Thyroid gland (tissue), 4 donors: Measurements from ENCODE around the gene BARD1. TPM values are rescaled to one million over a fixed set of nuclear protein-coding genes. Genes with fewer than 3 reads are reported as not detected.
"Not testable (repeated sequence)": the region's sequence is repeated elsewhere in the genome, so short reads cannot be mapped to it uniquely, and the experiment has no call there.

Experiments
- DNase-seq, 2 donors: peaks; one replicate each; pipeline ENCODE4 v3.0.0-alpha.2; 2019
- H3K27ac ChIP-seq, 3 donors: fragments of 200-600 bp; sonication (generic); 1 replicate in 2 of 3; 2 replicates in 1 of 3; pipeline ENCODE4 v1.5.1; 2016 to 2019; ENCODE audit warnings: mild to moderate bottlenecking in 1 of 3, moderate library complexity in 1 of 3
- H3K27me3 ChIP-seq: fragments of 200-600 bp; sonication (generic); one replicate; pipeline ENCODE4 v1.5.1; 2019
- H3K36me3 ChIP-seq, 2 donors: fragments of 200-600 bp; sonication (generic); one replicate each; pipeline ENCODE4 v1.5.1; 2016 to 2019
- H3K4me1 ChIP-seq, 2 donors: fragments of 200-600 bp; sonication (generic); one replicate each; pipeline ENCODE4 v1.5.1; 2017 to 2019
- H3K4me3 ChIP-seq, 3 donors: fragments of 200-600 bp; sonication (generic); replicated peaks in 1 of 3; 1 replicate in 2 of 3; 2 replicates in 1 of 3; pipeline ENCODE4 v1.5.1; 2016; ENCODE audit warnings: mild to moderate bottlenecking in 1 of 3
- H3K9me3 ChIP-seq: fragments of 200-600 bp; sonication (generic); one replicate; pipeline ENCODE4 v1.5.1; 2017
- CTCF ChIP-seq, 6 experiments: fragments of 200-600 bp in 3 of 6; fragments of 450-650 bp in 3 of 6; sonication (generic) in 3 of 6; IDR thresholded peaks; one replicate each; pipeline ENCODE4 v1.5.1; 2016 to 2019; ENCODE audit warnings: antibody characterized with exemption in 6 of 6, mild to moderate bottlenecking in 2 of 6, inconsistent platforms in 1 of 6, moderate library complexity in 1 of 6
- POLR2A ChIP-seq, 2 donors: fragments of 450-650 bp; IDR thresholded peaks; one replicate each; pipeline ENCODE4 v1.6.1; 2017; ENCODE audit warnings: antibody characterized with exemption in 2 of 2, mild to moderate bottlenecking in 2 of 2, moderate library complexity in 1 of 2
- WGBS, 2 donors: methylation state at CpG; one replicate each; pipeline ENCODE4 v1.1.5; 2017; 5-methylcytosine and 5-hydroxymethylcytosine counted together
- intact Hi-C: fragments of 100-400 bp; cut with DNase I; formaldehyde crosslinking; loops from one replicate; pipeline ENCODE4 v1.15.1; 2023
- total RNA-seq, 4 donors: library from RNA; depleted of rRNA; stranded (reverse); fragments of >200 nt; gene quantifications; one replicate each; pipeline ENCODE4 v1.2.3, GENCODE V29; 2016

BARD1 gene
- total RNA-seq, 4 donors from 2014 or later, result 12.8 to 16.5 (median 15.2) TPM

GRCh38 chr2:214796911-214797310 lies 12.6 kb downstream of the BARD1 start:
- intact Hi-C loops, result no loop called here
- Histone ChIP-seq H3K4me1 (no peaks in the 10 kb centered on the region), H3K4me3 (no peak overlapping the region), H3K36me3 (no peaks in the 10 kb centered on the region), H3K27me3 (no peaks in the 10 kb centered on the region), H3K27ac (no peak overlapping the region), H3K9me3 (no peaks in the 10 kb centered on the region)
- 88 to 98% methylated on average over 1 of the region's 1 CpG for WGBS, 2 donors
- no peak for TF ChIP-seq CTCF (IDR thresholded peaks at IDR 0.05)
- no peak for DNase-seq

GRCh38 chr2:214783181-214783580 lies 26.3 kb downstream of the BARD1 start:
- H3K36me3 ChIP-seq, H3K9me3 ChIP-seq, intact Hi-C loops, H3K4me3 ChIP-seq, H3K27me3 ChIP-seq, H3K4me1 ChIP-seq, H3K27ac ChIP-seq, DNase-seq: not testable (repeated sequence)
- 100% methylated on average over 1 of the region's 1 CpG for WGBS, 2 donors

- H3K27me3 ChIP-seq, result no peaks in the 10 kb centered on the region
- WGBS, 2 donors, result 89 to 96% methylated on average over 1 of the region's 1 CpG
- TF ChIP-seq POLR2A (IDR thresholded peaks at IDR 0.05) (no peak), CTCF (IDR thresholded peaks at IDR 0.05) (no peak)
- peaks cover 4% of the 10 kb centered on the region in 2 donors for H3K36me3 ChIP-seq
- no peaks in the 10 kb centered on the region for H3K9me3 ChIP-seq
- no peaks in the 10 kb centered on the region for H3K4me1 ChIP-seq
- H3K4me3 ChIP-seq, result no peak overlapping the region
- intact Hi-C loops, result no loop called here
- DNase-seq, result no peak
- no peak overlapping the region for H3K27ac ChIP-seq
These were observed 26.8 kb downstream of the BARD1 start for GRCh38 chr2:214782671-214783070.

GRCh38 chr2:214781226-214781625 lies 28.3 kb downstream of the BARD1 start:
- Histone ChIP-seq H3K27me3 (no peaks in the 10 kb centered on the region), H3K4me1 (no peaks in the 10 kb centered on the region), H3K9me3 (no peaks in the 10 kb centered on the region), H3K4me3 (no peak overlapping the region), H3K27ac (no peak overlapping the region), H3K36me3 (peaks cover 4% of the 10 kb centered on the region in 2 donors)
- no peak for TF ChIP-seq CTCF (IDR thresholded peaks at IDR 0.05)
- no peak for TF ChIP-seq POLR2A (IDR thresholded peaks at IDR 0.05)
- no peak for DNase-seq
- WGBS, 2 donors, result 95 to 97% methylated on average over 2 of the region's 2 CpGs
- intact Hi-C loops, result no loop called here

- Histone ChIP-seq H3K27ac (no peak overlapping the region), H3K36me3 (peaks cover 4% of the 10 kb centered on the region in 2 donors)
- TF ChIP-seq CTCF (IDR thresholded peaks at IDR 0.05), result no peak
- no peak for TF ChIP-seq POLR2A (IDR thresholded peaks at IDR 0.05)
These were observed 33.5 kb downstream of the BARD1 start for GRCh38 chr2:214775971-214776370.

GRCh38 chr2:214774108-214774507 lies 35.4 kb downstream of the BARD1 start:
- Histone ChIP-seq H3K27me3 (no peaks in the 10 kb centered on the region), H3K4me3 (no peak overlapping the region), H3K9me3 (no peaks in the 10 kb centered on the region), H3K27ac (no peak overlapping the region), H3K36me3 (no peaks in the 10 kb centered on the region), H3K4me1 (no peaks in the 10 kb centered on the region)
- intact Hi-C loops, result no loop called here
- no peak for DNase-seq
- TF ChIP-seq CTCF (IDR thresholded peaks at IDR 0.05), result no peak
- no peak for TF ChIP-seq POLR2A (IDR thresholded peaks at IDR 0.05)

More at GRCh38 chr2:214775971-214776370, 33.5 kb downstream of the BARD1 start:
- Histone ChIP-seq H3K27me3 (no peaks in the 10 kb centered on the region), H3K4me3 (no peak overlapping the region), H3K9me3 (no peaks in the 10 kb centered on the region), H3K4me1 (no peaks in the 10 kb centered on the region)
- intact Hi-C loops, result no loop called here
- DNase-seq, result no peak
